Measurements from ENCODE around the gene AURKB. TPM values are rescaled to one million over a fixed set of nuclear protein-coding genes. Genes with fewer than 3 reads are reported as not detected.
A peak's percentile ranks its signal among the peaks of the same experiment; 100 is the strongest.
"Not testable (repeated sequence)": the region's sequence is repeated elsewhere in the genome, so short reads cannot be mapped to it uniquely, and the experiment has no call there.

The AURKB gene
- total RNA-seq, 2 experiments from 2014 or later: 0.56 to 1.4 TPM

GRCh38 chr17:8220783-8221662 is 10.6 kb upstream of the AURKB start:
- peak; percentile 16 for ATAC-seq (ENCODE audit: poor library complexity)
- Histone ChIP-seq H3K27me3 (ENCODE audit: control insufficient read depth in 1 of 2, insufficient read depth in 2 of 2, low read length in 2 of 2) (no peaks in the 10 kb centered on the region), H3K36me3 (ENCODE audit: insufficient read depth, low read length) (peaks cover 6% of the 10 kb centered on the region), H3K27ac (ENCODE audit: low read depth in 1 of 2, low read length in 2 of 2) (peak overlapping the region; percentile 89 to 95), H3K4me3 (ENCODE audit: low read length) (peak overlapping the region; percentile 75), H3K9me3 (ENCODE audit: control insufficient read depth in 1 of 2, insufficient read depth in 1 of 2, low read length in 2 of 2) (no peaks in the 10 kb centered on the region), H3K4me1 (ENCODE audit: insufficient read depth, low read length) (peaks cover 57% of the 10 kb centered on the region)
- peak; percentile 71 to 91 (median 84) for DNase-seq
- Mint-ChIP-seq H3K9me3 (peaks cover 2% of the 10 kb centered on the region), H3K27me3 (peaks cover 30% of the 10 kb centered on the region), H3K36me3 (ENCODE audit: low read depth) (peaks cover 48% of the 10 kb centered on the region), H3K4me3 (peak overlapping the region; percentile 98), H3K4me1 (ENCODE audit: low read depth) (peaks cover 57% of the 10 kb centered on the region), H3K27ac (peak overlapping the region; percentile 99)
- POLR2A ChIA-PET: interaction anchor here (0.8 to 19.8 kb wide), 23 partner anchors 12 to 534 kb away, joined by 3 to 630 read pairs (median 22); partner anchors contain the start of genes ALOXE3, AURKB, BORCS6 and CTC1
- intact Hi-C loops (cut with DNase I, micrococcal nuclease): loop anchor here (1.0 to 5.0 kb wide), 6 partner anchors 30 to 161 kb away; partner anchors contain the start of genes ALOXE3 (in 1 of the 2), BORCS6 (in 1 of the 2) and RPL26 (in 1 of the 2)
- CTCF ChIA-PET: interaction anchor here (0.6 to 4.0 kb wide), 13 partner anchors 9 to 156 kb away, joined by 3 to 30 read pairs (median 5); partner anchors contain the start of genes AURKB, BORCS6, KRABD2 and PFAS
- no peak for TF ChIP-seq CTCF (IDR thresholded peaks at IDR 0.05)

GRCh38 chr17:8214000-8214399 is 3.6 kb upstream of the AURKB start:
- CTCF ChIA-PET; H3K27ac Mint-ChIP-seq; DNase-seq; H3K36me3 ChIP-seq (ENCODE audit: insufficient read depth, low read length); H3K9me3 ChIP-seq (ENCODE audit: control insufficient read depth in 1 of 2, insufficient read depth in 1 of 2, low read length in 2 of 2); H3K27ac ChIP-seq (ENCODE audit: low read depth in 1 of 2, low read length in 2 of 2); ATAC-seq (ENCODE audit: poor library complexity); H3K4me3 ChIP-seq (ENCODE audit: low read length); H3K27me3 Mint-ChIP-seq; H3K36me3 Mint-ChIP-seq (ENCODE audit: low read depth); H3K27me3 ChIP-seq (ENCODE audit: control insufficient read depth in 1 of 2, insufficient read depth in 2 of 2, low read length in 2 of 2); H3K9me3 Mint-ChIP-seq; POLR2A ChIA-PET: not testable (repeated sequence)
- H3K4me3 Mint-ChIP-seq: peak overlapping the region; percentile 48
- peaks cover 19% of the 10 kb centered on the region for H3K4me1 Mint-ChIP-seq (ENCODE audit: low read depth)
- peaks cover 16% of the 10 kb centered on the region for H3K4me1 ChIP-seq (ENCODE audit: insufficient read depth, low read length)
- intact Hi-C loops (cut with DNase I, micrococcal nuclease): loop anchor here (5.0 kb wide), 1 partner anchor 33 kb away; the partner anchor contains the start of genes CTC1 (in 2 of the 2) and PFAS (in 2 of the 2)

- CTCF ChIA-PET: interaction anchor here (0.6 to 1.0 kb wide), 3 partner anchors 8 to 92 kb away, joined by 3 to 4 read pairs (median 3); no protein-coding TSS in a partner anchor
- Mint-ChIP-seq H3K4me3 (no peak overlapping the region), H3K4me1 (ENCODE audit: low read depth) (peaks cover 19% of the 10 kb centered on the region), H3K36me3 (ENCODE audit: low read depth) (no peaks in the 10 kb centered on the region), H3K27ac (no peak overlapping the region), H3K9me3 (no peaks in the 10 kb centered on the region), H3K27me3 (no peaks in the 10 kb centered on the region)
- DNase-seq: no peak
- intact Hi-C loops (cut with DNase I, micrococcal nuclease): loop anchor here (5.0 kb wide), 1 partner anchor 35 kb away; the partner anchor contains the start of genes CTC1 (in 2 of the 2) and PFAS (in 2 of the 2)
- Histone ChIP-seq H3K27me3 (ENCODE audit: control insufficient read depth in 1 of 2, insufficient read depth in 2 of 2, low read length in 2 of 2) (no peaks in the 10 kb centered on the region), H3K4me3 (ENCODE audit: low read length) (no peak overlapping the region), H3K9me3 (ENCODE audit: control insufficient read depth in 1 of 2, insufficient read depth in 1 of 2, low read length in 2 of 2) (no peaks in the 10 kb centered on the region), H3K36me3 (ENCODE audit: insufficient read depth, low read length) (no peaks in the 10 kb centered on the region), H3K27ac (ENCODE audit: low read depth in 1 of 2, low read length in 2 of 2) (no peak overlapping the region), H3K4me1 (ENCODE audit: insufficient read depth, low read length) (peaks cover 16% of the 10 kb centered on the region)
- POLR2A ChIA-PET: interaction anchor here (0.7 to 8.7 kb wide), 3 partner anchors 10 to 39 kb away, joined by 3 to 109 read pairs (median 5); no protein-coding TSS in a partner anchor
- no peak for ATAC-seq (ENCODE audit: poor library complexity)
- TF ChIP-seq CTCF (IDR thresholded peaks at IDR 0.05): no peak
Measured at GRCh38 chr17:8212312-8213180, 2.2 kb upstream of the AURKB start.

Data from CD4-positive, alpha-beta T cell (primary cell).